Fibroblast of the aortic adventitia (primary cell): ENCODE measurements around the gene DYNC1I1. TPM values are rescaled to one million over a fixed set of nuclear protein-coding genes. Genes with fewer than 3 reads are reported as not detected.
"Not testable (repeated sequence)": the region's sequence is repeated elsewhere in the genome, so short reads cannot be mapped to it uniquely, and the experiment has no call there.

Experiments used
- DNase-seq: peaks from one replicate; pipeline ENCODE4 v3.0.0-alpha.2; 2010; ENCODE audit warnings: low read depth
- H3K4me3 ChIP-seq: 2 replicates; pipeline ENCODE4 v1.5.1; 2011; ENCODE audit warnings: low read depth, mild to moderate bottlenecking, control low read depth, low read length, moderate library complexity
- CTCF ChIP-seq: IDR thresholded peaks from 2 replicates; pipeline ENCODE4 v1.5.1; 2011; ENCODE audit warnings: mild to moderate bottlenecking, low read length, control low read depth, inconsistent platforms; ENCODE audit not compliant: insufficient read depth
- total RNA-seq: library from RNA; depleted of rRNA; stranded (reverse); fragments of >200 nt; gene quantifications from 2 replicates; pipeline ENCODE4 v1.2.3, GENCODE V29; 2012; ENCODE audit warnings: low replicate concordance

Gene DYNC1I1
- total RNA-seq, 1 donor = 0.54 TPM

- no peak overlapping the region for H3K4me3 ChIP-seq
- no peak for DNase-seq
- no peak for TF ChIP-seq CTCF
These were observed 161.3 kb downstream of the DYNC1I1 start for GRCh38 chr7:95933618-95934017.

GRCh38 chr7:95944867-95945266 is 172.5 kb downstream of the DYNC1I1 start:
- H3K4me3 ChIP-seq, DNase-seq: not testable (repeated sequence)

GRCh38 chr7:95950698-95951097 is 178.3 kb downstream of the DYNC1I1 start:
- no peak for TF ChIP-seq CTCF
- no peak overlapping the region for H3K4me3 ChIP-seq
- no peak for DNase-seq

- H3K4me3 ChIP-seq = no peak overlapping the region
- TF ChIP-seq CTCF = no peak
- no peak for DNase-seq
These were observed 179.2 kb downstream of the DYNC1I1 start for GRCh38 chr7:95951531-95951930.

GRCh38 chr7:95951997-95952795 is 179.8 kb downstream of the DYNC1I1 start:
- no peak for TF ChIP-seq CTCF
- no peak overlapping the region for H3K4me3 ChIP-seq

GRCh38 chr7:95952851-95953250 is 180.5 kb downstream of the DYNC1I1 start:
- H3K4me3 ChIP-seq = no peak overlapping the region
- no peak for TF ChIP-seq CTCF
- DNase-seq = no peak

More at GRCh38 chr7:95951997-95952795, 179.8 kb downstream of the DYNC1I1 start:
- DNase-seq = no peak

- no peak for TF ChIP-seq CTCF
- H3K4me3 ChIP-seq = no peak overlapping the region
- no peak for DNase-seq
These were observed 183.4 kb downstream of the DYNC1I1 start for GRCh38 chr7:95955748-95956147.
